ENCODE measurements around the gene HIRIP3. TPM values are rescaled to one million over a fixed set of nuclear protein-coding genes. Genes with fewer than 3 reads are reported as not detected.

The HIRIP3 gene, protein sequence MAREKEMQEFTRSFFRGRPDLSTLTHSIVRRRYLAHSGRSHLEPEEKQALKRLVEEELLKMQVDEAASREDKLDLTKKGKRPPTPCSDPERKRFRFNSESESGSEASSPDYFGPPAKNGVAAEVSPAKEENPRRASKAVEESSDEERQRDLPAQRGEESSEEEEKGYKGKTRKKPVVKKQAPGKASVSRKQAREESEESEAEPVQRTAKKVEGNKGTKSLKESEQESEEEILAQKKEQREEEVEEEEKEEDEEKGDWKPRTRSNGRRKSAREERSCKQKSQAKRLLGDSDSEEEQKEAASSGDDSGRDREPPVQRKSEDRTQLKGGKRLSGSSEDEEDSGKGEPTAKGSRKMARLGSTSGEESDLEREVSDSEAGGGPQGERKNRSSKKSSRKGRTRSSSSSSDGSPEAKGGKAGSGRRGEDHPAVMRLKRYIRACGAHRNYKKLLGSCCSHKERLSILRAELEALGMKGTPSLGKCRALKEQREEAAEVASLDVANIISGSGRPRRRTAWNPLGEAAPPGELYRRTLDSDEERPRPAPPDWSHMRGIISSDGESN
- total RNA-seq = 7.5 and 8.9 TPM in 2 replicates

DNA sequence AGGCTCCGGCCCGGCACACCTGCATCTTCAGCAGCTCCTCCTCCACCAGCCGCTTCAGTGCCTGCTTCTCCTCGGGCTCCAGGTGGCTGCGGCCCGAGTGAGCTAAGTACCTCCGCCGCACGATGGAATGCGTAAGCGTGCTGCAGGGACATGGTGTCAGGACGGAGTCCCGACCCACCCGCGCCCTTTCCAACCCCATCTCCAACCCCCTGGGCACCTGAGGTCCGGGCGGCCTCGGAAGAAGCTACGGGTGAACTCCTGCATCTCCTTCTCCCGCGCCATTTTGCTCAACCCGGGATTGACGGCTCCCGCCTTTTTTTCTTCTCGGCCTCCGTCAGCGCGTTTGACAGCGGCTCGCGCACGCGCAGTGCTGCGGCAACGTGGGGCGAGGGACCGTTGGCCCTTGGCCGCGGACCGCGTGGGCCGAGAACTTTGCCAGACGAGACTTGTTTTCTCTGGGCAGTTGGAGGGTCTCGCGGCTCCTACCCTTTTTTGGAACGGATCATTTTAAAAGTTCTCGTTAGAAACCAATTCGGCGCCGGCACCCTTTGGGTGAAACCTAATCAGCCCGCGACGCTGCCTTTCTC is at the start of gene HIRIP3:
Gene HIRIP3, minus strand, starts transcription at position 294 of the 587 bp plus-strand sequence. Its CDS starts 12 bp downstream, at position 282.

DNA sequence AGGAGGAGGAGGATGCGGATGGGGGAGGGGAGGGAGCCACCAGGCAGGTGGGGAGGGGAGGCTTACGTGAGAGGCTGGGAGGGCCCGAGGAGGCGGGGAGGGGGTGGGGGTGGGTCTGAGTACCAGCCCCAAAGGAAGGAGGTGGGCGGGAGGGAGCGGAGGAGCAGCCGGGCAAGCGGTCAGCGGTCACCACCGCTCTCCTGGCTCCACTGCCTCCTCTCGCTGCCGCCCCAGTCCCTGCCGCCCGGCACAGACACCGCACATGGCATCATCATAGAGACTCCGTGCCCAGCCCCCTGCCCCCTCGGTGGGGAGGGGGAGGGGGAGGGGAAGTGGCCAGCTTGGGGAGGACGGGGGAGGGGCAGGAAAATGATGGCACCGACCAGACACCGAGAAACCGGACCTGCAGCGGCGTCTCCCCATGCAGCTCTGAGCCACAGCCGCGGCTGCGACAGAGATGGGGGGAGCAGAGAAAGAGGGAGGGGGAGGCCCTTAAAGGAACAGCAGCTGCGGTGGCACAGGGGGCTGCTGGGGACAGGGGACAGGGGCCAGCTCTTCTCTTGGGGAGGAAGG is 35.5 kb upstream of the HIRIP3 start, which contains the start of gene TLCD3B:
Gene TLCD3B, minus strand, starts transcription at position 431 of the 573 bp plus-strand sequence. CDS start 744 bp downstream, outside the sequence.

DNA sequence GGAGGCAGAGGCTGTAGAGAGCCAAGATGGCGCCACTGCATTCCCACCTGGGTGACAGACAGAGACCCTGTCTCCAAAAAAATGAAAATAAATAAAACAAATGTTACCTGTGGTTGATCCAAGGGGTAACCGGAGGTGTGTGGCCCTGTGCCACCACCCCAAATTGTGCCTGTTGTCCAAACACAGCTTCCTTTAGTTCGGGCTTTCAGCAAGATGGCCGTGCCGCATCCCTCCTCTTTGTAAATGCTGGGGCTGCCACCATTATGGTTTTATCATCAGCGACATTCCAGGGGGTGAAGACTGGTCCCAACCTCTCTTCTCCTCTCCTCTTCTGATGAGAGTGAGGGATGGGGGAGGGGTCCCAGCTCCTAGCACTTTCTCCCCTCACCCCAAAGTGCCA is 27.5 kb upstream of the HIRIP3 start, which contains the start of gene C16orf92:
Gene C16orf92, plus strand, starts transcription at position 312 of the 400 bp plus-strand sequence. CDS start 143 bp downstream, outside the sequence.

DNA sequence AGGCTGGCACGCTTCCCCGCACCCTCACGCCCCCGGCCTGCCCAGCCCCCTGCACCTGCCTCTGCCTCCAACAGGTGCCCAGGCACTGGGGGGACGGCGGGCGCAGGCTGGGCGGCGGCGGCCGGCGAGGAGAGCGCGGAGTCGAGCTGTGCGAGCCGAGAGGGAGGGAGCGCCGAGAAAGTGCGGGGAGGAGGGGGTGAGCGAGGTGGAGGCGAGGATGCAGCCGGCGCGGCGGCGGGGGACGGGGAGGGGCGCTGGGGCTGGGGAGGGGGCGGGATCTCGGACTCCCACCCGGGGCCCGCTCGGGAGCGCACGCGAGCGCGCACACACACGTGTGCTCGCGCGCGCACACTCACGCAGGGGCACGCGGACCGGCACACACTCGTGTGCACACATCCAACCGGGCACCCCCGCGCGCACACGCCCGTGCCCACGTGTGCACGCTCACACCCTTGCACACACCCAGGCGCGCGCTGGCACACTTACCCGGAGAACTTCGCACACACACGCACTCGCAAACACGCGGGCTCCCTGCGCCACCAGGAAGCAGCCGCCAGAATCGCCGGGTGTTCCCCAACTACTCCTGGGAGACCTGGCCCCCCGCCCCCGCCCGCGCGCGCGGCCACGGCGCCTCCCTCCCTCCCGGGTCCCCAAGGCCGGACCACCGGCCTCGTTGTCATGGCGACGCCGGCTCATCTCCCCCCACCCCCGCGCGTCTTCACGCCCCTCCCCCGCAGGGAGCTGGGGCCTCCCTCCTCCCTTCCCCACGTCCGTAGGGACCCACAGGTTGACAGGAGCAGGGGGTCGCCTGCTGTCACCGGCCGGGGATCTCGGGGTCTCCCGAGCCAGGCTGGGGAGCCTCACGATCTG is 15.7 kb upstream of the HIRIP3 start, which contains the start of gene DOC2A:
Gene DOC2A, minus strand, starts transcription at position 184 of the 870 bp plus-strand sequence. CDS start 805 bp downstream, outside the sequence.

DNA sequence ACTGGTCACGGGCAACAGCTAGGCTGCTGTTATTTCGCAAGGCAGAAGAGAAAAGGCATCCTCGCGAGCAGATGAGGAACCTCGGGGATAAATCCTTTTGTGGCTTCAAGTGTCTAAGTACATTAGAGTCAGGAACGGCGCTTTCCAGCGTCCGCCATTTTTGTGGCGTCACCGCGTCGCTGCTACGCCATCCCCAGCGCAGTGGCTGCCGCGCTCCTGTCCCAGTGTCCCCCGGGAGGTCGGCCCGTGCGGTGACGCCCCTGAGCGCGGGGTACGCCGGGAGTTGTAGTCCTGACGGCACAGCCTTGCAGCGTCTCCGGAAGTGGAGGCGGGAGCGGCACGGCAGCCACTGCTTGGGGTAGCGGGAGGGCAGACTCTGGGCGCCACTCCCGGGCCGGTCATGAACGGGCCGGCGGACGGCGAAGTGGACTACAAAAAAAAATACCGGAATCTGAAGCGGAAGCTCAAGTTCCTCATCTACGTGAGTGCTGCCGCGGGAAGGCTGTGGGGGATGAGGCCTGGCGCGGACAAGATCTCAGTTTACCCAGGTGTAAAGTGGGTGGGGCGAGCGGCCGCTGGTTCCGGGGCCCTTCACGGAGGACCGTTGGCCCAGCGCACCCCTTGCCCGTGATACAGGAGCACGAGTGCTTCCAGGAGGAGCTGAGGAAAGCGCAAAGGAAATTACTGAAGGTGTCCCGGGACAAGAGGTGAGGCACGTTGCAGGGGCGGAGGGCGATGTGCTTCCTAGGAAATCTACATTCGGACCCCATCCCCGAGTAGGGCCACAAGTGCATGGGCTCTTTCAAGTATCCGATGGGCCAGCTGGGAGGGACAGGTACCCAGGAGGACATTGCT is 721 bp upstream of the HIRIP3 start, which contains the start of gene INO80E:
Gene INO80E, plus strand, starts transcription at position 331 of the 855 bp plus-strand sequence. Its CDS starts 70 bp downstream, at position 401.

DNA sequence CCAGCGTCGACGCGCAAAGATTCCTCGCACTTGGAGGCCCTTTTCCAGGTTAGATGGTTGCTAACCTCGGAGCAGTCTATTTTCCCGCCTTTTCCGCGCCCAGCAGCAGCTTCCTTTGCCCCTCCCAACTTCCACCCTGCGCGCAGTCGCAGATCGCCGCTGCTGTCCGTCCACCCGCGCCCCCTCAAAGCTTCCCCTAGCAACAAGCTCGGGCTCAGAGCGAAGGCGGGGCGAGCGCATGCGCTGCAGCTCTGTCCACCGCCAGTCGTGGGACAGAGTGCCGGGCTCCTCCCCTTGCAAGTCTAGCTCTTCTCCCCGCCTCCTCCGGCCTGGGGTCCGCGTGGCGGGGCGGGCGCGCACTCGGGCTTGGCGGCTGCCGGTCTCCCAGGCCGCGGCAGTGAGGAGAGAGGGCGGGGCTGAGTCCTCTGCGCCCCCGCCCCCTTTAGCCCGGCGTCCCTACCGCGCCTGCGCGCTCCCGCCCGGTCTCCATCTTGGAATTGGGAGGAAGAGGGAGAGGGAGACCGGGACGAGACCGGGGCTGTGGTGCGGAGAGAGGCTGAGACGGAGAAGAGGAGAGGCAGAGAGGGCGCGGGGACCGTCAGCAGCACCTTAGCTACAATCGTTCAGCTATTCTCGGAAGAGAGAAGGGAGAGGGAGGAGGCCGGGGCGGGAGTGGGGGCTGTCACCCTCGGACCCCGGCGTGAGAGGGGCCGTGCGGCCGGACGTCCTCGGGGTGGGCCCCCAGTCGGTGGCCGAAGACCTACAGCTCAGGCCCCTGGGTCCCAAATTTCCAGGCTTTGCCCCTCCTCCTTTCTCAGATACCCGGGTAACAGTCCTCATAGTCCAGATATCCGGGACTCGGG is 21.8 kb downstream of the HIRIP3 start, which contains the start of gene TAOK2:
Gene TAOK2, plus strand, starts transcription at position 485 of the 863 bp plus-strand sequence. CDS start 3,905 bp downstream, outside the sequence.

DNA sequence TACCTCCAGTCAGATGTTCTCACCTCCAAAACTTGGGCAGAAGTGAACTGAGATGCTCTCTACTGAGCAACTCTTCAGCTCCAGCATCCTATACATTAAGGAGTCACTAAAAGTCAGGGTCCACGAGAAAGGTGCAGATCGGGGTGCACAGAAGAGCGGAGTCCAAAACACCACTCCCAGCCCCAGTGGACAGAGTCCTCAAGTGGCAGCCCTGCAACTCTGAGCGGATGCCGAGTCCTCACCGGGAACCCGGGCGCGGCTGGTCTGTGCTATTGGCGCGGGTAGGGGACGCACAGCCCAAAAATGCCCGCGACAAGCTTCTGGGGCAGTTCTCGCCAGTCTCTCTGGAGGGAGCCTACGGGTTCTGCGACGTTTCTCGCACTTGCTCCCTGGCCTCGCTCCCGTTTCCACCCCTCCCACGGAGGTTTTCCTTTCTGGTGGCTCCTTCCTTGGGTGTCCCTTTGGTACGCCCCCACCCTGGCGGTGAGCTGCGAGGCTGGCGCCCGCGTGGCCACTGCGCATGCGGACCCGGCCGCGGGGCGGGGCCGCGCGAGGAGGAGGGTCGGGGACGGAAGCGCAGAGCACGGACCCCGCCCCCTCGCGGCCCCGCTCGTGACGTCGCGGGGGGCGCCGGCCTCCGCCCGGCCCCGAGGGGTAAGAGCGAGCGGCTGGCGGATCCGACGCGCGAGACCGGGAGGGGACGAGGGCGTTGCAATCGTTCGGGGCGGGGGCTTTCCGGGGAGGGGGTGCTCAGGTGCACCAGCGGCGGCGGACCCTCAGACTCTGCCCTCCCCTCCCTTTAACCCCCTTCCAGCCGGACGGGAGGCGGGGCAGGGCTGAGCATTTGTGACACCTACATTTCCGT is 33.7 kb downstream of the HIRIP3 start, which contains the start of gene TMEM219:
Gene TMEM219, plus strand, starts transcription at position 601 of the 865 bp plus-strand sequence. CDS start 1,065 bp downstream, outside the sequence.

Other genes starting within 250 kb of the HIRIP3 start
- gene C16orf54, start 249.6 kb downstream of the HIRIP3 start, total RNA-seq = not detected in 2 replicates
- not detected in 2 replicates for gene ZG16, start 217.4 kb downstream of the HIRIP3 start, total RNA-seq
- gene KIF22, start 204.9 kb downstream of the HIRIP3 start, total RNA-seq = 51.3 and 68.9 TPM in 2 replicates
- 160 and 240 TPM in 2 replicates for gene MAZ, start 189.1 kb downstream of the HIRIP3 start, total RNA-seq
- gene PRRT2, start 183.4 kb downstream of the HIRIP3 start, total RNA-seq = not detected in 2 replicates
- gene PAGR1, start 179.5 kb downstream of the HIRIP3 start, total RNA-seq = 49.9 and 54.9 TPM in 2 replicates
- 91.0 and 99.4 TPM in 2 replicates for gene MVP, start 175.2 kb downstream of the HIRIP3 start, total RNA-seq
- gene CDIPT, start 132.4 kb downstream of the HIRIP3 start, total RNA-seq = 56.8 and 68.1 TPM in 2 replicates
- 9.9 and 11.2 TPM in 2 replicates for gene SEZ6L2, start 96.1 kb downstream of the HIRIP3 start, total RNA-seq
- 5.4 and 9.3 TPM in 2 replicates for gene ASPHD1, start 95.1 kb downstream of the HIRIP3 start, total RNA-seq
- 9.0 and 11.5 TPM in 2 replicates for gene KCTD13, start 69.4 kb downstream of the HIRIP3 start, total RNA-seq
- gene TMEM219, start 33.5 kb downstream of the HIRIP3 start, total RNA-seq = 86.8 and 109 TPM in 2 replicates
- 37.1 and 37.2 TPM in 2 replicates for gene TAOK2, start 21.7 kb downstream of the HIRIP3 start, total RNA-seq
- 49.0 and 66.1 TPM in 2 replicates for gene INO80E, start 624 bp upstream of the HIRIP3 start, total RNA-seq
- gene DOC2A, start 15.4 kb upstream of the HIRIP3 start, total RNA-seq = 0.71 TPM in 1 of 2 replicates, not detected in the other
- gene C16orf92, start 27.6 kb upstream of the HIRIP3 start, total RNA-seq = not detected in 2 replicates
- 0.14 TPM in 1 of 2 replicates, not detected in the other for gene TLCD3B, start 35.7 kb upstream of the HIRIP3 start, total RNA-seq
- gene ALDOA, start 70.1 kb upstream of the HIRIP3 start, total RNA-seq = 2,269 and 2,487 TPM in 2 replicates
- gene PPP4C, start 80.4 kb upstream of the HIRIP3 start, total RNA-seq = 87.6 and 119 TPM in 2 replicates
- gene TBX6, start 96.3 kb upstream of the HIRIP3 start, total RNA-seq = 1.2 and 3.3 TPM in 2 replicates
- 16.1 and 21.9 TPM in 2 replicates for gene YPEL3, start 100.6 kb upstream of the HIRIP3 start, total RNA-seq
- 4.4 and 7.9 TPM in 2 replicates for gene GDPD3, start 117.9 kb upstream of the HIRIP3 start, total RNA-seq
- 62.0 and 62.1 TPM in 2 replicates for gene MAPK3, start 127.6 kb upstream of the HIRIP3 start, total RNA-seq
- gene CORO1A, start 188.0 kb upstream of the HIRIP3 start, total RNA-seq = 16.2 and 18.6 TPM in 2 replicates
- gene BOLA2B, start 198.0 kb upstream of the HIRIP3 start, total RNA-seq = 254 and 612 TPM in 2 replicates
- gene SLX1A, start 198.3 kb upstream of the HIRIP3 start, total RNA-seq = 38.1 and 64.8 TPM in 2 replicates
- gene SULT1A3, start 203.6 kb upstream of the HIRIP3 start, total RNA-seq = 0.98 and 7.1 TPM in 2 replicates